Loucy (cell line): ENCODE data around the gene CUL3.

Experiments
- CTCF ChIP-seq: fragments of 200-600 bp; sonication (generic); conservative IDR thresholded peaks from 2 replicates; pipeline ENCODE4 v1.5.1; 2014; ENCODE audit warnings: mild to moderate bottlenecking, antibody characterized with exemption, low read length
- EZH2phosphoT487 ChIP-seq: fragments of 200-600 bp; IDR thresholded peaks from 2 replicates; pipeline ENCODE4 v1.6.1; 2018; ENCODE audit warnings: antibody characterized with exemption, mild to moderate bottlenecking, moderate library complexity, borderline replicate concordance

- TF ChIP-seq EZH2phosphoT487: no peak
- TF ChIP-seq CTCF: no peak
These were observed 19.6 kb downstream of the CUL3 start for GRCh38 chr2:224565452-224566035.
